Measurements from ENCODE around the gene APOBEC3G.
A peak's percentile ranks its signal among the peaks of the same experiment; 100 is the strongest.

APOBEC3G gene

DNA sequence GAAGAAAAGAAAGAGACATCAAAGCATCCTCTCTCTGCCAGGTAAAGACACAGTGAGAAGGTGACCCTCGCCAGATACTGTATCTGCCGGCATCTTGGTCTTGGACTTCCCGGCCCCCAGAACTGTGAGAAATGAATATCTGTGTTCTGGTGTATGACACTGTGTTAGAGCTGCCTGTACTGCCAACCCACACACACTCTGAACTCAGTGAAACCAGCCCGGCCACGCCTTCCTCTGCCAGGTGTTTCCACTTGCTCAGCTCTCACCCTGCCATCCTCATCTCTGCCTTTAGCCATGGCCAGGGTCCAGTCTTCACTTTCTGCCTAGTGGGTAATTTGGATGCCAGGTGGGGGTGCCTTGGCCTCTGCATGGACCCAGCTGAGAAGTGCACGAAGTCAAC, 51.4 kb downstream of the APOBEC3G start:
- no peak for DNase-seq

DNA sequence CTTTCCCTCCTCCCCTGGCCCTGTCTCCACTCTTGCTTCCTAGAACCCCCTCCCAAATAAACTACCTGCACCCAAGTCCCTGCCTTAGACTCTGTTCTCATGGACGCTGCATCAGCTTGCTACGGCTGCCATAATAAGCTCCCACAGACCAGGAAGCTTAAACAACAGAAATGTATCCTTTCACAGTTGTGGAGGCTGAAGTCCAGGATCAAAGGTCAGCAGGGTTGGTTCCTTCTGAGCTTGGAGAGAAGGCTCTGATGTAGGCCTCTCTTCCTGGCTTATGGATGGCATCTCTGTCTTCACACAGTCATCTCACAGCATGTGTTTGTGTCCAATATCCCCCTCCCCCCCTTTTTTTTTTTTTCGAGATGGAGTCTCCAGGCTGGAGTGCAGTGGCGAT, 52.0 kb downstream of the APOBEC3G start:
- DNase-seq: no peak

DNA sequence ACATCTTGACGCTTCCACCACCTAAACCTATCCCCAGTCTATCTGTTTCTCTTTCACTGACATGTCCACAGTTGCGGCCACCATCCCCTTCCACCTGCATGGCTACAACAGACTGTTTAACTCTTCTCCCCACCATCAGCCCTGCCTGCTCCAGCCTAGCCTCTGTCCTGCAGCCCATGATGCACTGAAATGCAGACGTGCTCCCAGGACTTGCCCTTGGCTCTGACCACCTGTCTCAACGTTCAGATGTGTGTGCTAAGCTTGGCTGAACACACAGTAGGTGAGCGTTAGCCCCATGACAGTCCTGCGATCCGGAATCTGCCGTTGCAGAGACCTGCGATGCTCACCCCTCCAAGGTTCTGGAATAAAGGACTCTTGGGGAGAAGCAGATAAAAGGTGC, 52.7 kb downstream of the APOBEC3G start:
- no peak for DNase-seq

- DNase-seq: no peak
These were observed 53.2 kb downstream of the APOBEC3G start for GRCh38 chr22:39130152-39130704.

DNA sequence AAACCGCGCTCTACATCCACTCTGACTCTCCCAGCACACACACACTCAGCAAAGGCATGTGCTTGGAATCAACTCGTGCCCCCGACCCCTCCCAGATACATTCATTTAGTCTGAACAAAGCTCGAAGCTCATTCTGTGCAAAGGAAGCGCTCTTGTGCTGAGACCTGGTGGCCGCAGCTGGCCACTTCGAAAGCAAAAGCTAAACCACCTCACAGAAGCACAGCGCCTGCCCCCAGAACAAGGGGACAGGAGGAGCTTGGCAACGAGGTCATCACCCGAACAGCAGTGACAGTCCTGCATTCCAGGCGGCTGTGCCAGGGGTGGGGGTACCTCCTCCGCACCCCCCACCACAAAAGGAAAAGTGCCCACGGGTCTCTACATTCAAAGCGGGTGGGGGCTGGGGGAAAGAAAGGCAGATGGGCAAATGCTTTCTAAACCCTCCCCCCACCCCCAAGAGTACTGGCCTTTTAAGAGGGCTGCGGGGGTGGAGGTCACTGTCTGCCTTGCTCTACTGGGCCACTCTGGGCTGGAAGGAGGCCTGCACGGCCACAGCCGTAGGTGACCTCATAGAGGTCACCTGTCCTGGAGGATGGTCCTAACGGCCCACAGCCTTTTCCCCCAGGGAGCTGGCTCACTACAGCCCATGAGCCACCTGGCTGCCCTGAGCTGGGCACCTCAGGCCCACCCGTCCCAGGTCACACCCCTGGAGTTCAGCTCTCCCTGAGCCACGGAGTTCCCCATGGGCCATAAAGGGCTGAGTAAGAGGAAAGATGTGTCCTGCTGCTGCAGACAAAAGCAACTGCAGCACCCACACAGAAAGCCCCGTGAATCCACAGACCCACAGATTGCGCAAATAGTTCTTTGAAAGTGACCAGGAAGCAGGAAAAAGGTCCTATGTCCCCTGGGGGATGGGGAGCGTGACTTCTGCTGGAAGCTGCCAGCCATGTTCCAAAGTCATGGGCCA, 54.1 kb downstream of the APOBEC3G start:
- no peak for DNase-seq

GRCh38 chr22:39132281-39132680, 55.2 kb downstream of the APOBEC3G start:
- DNase-seq: no peak

- no peak for DNase-seq
These were observed 55.9 kb downstream of the APOBEC3G start for GRCh38 chr22:39132871-39133524.

GRCh38 chr22:39133871-39134270, 56.8 kb downstream of the APOBEC3G start:
- DNase-seq: no peak

DNA sequence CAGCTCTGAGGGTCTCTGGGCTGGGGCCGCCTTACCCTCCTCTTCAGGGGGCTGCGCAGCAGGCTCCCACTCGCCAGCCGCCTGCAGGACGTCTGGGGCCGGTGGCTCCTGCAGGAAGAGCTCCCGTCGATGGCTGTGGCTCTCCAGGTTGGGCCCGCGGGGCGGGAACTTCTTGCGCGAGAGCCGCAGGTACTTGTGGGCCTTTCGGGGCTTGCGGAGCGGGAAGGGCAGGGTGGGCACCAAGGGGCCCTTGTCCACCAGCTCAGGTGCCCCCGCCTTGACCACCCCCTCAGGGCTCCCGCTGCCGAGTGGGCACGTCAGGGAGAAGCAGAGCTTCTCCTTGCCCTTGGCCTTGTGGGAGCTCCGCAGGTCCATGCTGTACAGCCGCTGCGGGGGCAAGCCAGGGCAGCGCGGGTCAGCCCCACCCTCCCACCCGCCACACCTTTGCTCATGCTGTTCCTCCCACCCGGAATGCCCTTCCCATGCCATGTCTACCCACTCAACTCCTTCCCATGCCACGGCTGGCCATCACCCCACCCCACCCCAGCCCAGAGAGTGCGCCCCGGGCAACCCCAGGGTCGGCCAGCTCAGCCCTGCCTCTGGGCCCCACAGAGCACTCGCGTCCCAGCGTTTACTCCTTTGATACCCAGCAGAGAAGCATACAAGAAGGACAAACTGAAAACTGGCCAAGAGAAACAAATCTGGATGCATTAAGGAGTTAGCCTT, 57.5 kb downstream of the APOBEC3G start:
- DNase-seq: no peak

- peak; percentile 5 for DNase-seq
These were observed 58.2 kb downstream of the APOBEC3G start for GRCh38 chr22:39135092-39135896.

DNA sequence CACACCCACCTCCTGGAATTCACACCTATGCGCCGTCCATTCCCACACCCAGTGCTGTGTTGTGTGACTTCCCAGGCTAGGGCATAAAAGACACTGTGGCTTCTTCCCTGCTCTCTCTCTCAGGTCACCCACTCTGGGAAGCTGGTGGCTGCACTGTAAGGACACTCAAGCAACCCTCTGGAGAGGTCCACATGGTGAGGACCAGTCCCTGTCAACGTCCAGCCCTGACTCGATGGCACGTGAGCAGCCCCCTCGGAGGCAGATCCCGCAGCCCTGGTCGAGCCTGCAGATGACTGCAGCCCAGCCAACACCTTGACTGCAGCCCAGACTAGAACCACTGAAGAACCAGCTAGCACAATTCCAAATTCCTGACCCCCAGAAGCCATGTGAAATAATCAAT, 59.2 kb downstream of the APOBEC3G start:
- DNase-seq: no peak

Data from NCI-H1092 (cell line).